Activated naive CD8-positive, alpha-beta T cell (primary cell): ENCODE measurements around the gene BBX.
A peak's percentile ranks its signal among the peaks of the same experiment; 100 is the strongest.

ENCODE experiments used
- H3K27ac Mint-ChIP-seq: one replicate; pipeline ENCODE4 v1.8.0; 2021; ENCODE audit warnings: mixed read lengths
- H3K27me3 Mint-ChIP-seq: one replicate; pipeline ENCODE4 v1.8.0; 2021; ENCODE audit warnings: mixed read lengths
- H3K36me3 Mint-ChIP-seq: one replicate; pipeline ENCODE4 v1.8.0; 2021; ENCODE audit warnings: mixed read lengths
- H3K4me1 Mint-ChIP-seq: one replicate; pipeline ENCODE4 v1.8.0; 2021; ENCODE audit warnings: low read depth, mixed read lengths
- H3K4me3 Mint-ChIP-seq: one replicate; pipeline ENCODE4 v1.8.0; 2021; ENCODE audit warnings: mild to moderate bottlenecking, mixed read lengths
- H3K9me3 Mint-ChIP-seq: one replicate; pipeline ENCODE4 v1.8.0; 2021; ENCODE audit warnings: low read depth, mixed read lengths

The BBX gene

DNA sequence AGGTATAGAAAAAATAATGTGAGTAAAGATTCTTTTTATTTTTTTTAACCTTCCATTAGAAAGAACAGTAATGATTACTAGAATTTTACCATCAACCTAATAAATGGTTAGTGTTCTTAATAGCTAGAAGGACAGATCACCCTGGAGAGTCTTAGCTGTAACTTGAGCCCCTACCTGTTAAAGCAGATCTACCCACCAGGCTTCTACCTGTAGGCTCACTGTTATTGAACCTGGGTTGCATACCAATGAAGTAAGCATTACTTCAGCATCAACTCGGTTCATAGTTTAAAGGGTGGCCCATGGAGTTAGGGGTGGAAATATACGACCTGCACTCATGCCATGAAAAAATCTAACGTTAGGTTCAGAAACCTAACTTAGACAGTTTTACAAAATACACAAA, 280.4 kb downstream of the BBX start:
- no peak overlapping the region for H3K27ac Mint-ChIP-seq
- no peaks in the 10 kb centered on the region for H3K4me1 Mint-ChIP-seq

DNA sequence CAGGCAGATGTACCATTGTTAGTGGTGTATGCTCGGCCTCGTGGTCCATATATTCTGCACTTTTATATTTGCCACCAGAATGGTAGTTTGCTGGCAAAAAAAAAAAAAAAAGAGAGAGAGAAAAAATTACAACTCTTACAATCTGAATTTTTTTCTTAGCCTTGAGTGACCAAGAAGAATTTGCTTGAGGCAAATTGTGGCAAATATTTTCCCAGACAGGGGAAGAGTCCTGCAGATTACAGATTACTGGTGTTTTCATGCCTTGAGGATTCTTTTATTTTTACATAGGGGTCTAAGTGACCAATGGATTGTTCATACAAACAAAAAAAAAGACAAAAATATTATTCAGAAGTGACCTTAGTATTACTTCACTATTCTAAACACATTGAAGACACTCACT, 283.3 kb downstream of the BBX start:
- H3K4me1 Mint-ChIP-seq: peaks cover 6% of the 10 kb centered on the region
- no peaks in the 10 kb centered on the region for H3K27me3 Mint-ChIP-seq
- peaks cover 9% of the 10 kb centered on the region for H3K36me3 Mint-ChIP-seq
- H3K9me3 Mint-ChIP-seq: no peaks in the 10 kb centered on the region
- no peak overlapping the region for H3K4me3 Mint-ChIP-seq
- H3K27ac Mint-ChIP-seq: no peak overlapping the region

More for the DNA sequence above, 280.4 kb downstream of the BBX start:
- no peaks in the 10 kb centered on the region for H3K27me3 Mint-ChIP-seq
- no peaks in the 10 kb centered on the region for H3K9me3 Mint-ChIP-seq
- H3K36me3 Mint-ChIP-seq: peaks cover 11% of the 10 kb centered on the region
- no peak overlapping the region for H3K4me3 Mint-ChIP-seq

DNA sequence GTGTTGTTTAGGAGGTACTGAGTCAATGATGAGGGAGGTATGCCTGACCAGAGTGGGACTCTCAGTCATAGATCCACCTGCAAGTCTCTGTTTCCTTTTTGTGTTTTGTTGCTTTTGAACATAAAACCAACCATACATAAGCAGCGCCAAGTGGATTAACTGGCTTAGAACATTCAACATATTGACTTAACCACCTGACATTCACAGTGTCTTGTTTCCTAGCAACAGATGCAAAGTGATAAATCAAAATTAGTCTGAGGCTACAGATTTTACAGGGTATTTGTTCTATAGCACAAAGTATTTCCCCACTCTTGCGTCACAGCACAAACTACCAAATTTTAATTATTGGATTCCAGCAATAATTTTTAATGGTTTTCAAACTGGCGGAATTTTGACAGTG, 283.8 kb downstream of the BBX start:
- H3K36me3 Mint-ChIP-seq: peaks cover 8% of the 10 kb centered on the region
- H3K9me3 Mint-ChIP-seq: no peaks in the 10 kb centered on the region
- H3K27ac Mint-ChIP-seq: no peak overlapping the region
- no peaks in the 10 kb centered on the region for H3K27me3 Mint-ChIP-seq
- peaks cover 6% of the 10 kb centered on the region for H3K4me1 Mint-ChIP-seq
- H3K4me3 Mint-ChIP-seq: no peak overlapping the region

DNA sequence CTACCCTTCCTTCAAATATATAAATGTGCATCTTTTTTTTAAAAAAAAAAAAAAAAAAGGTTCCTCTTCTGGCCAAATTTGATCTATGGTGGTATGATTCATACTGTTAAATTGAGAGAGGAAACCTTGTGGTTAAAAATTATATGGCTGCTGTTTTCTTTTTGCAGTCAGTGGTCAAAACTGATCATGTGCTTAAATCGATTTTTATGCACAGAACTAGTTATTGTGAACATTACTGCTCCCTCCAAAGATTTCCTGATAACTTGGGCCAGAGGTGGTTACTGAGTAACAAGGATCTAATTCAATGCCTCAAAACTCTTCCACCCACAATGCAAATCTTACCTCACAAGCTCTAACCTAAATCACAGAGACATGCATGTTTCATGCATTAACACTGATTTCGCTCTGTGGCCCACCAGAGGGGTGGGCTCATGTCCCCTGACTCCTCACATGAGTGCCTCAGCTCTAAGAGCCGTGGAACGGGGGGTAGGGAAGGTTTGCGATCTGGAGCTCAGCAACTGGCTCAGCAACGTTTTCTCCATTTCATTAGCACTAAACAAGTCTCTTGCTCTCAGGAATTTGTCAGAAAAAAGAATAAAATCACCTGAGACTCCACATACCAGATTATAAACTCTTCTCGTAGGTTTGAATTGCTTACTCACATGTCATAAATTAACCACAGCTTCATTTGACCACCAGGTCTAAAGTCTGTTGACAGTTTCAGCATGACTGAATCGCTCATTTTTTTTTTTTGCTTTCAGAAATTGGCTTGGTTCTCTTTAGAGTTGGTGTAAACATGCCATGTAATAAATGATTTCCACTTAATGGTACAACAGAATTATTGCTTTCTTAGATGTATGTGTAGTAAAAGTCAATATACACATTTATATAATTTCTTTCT, 287.7 kb downstream of the BBX start:
- Mint-ChIP-seq H3K27me3 (no peaks in the 10 kb centered on the region), H3K9me3 (no peaks in the 10 kb centered on the region), H3K4me1 (peaks cover 6% of the 10 kb centered on the region), H3K27ac (no peak overlapping the region), H3K4me3 (no peak overlapping the region), H3K36me3 (peaks cover 4% of the 10 kb centered on the region)

- H3K4me1 Mint-ChIP-seq: peaks cover 6% of the 10 kb centered on the region
- no peaks in the 10 kb centered on the region for H3K9me3 Mint-ChIP-seq
- peaks cover 4% of the 10 kb centered on the region for H3K36me3 Mint-ChIP-seq
- H3K27me3 Mint-ChIP-seq: no peaks in the 10 kb centered on the region
- peak overlapping the region; percentile 7 for H3K27ac Mint-ChIP-seq
- no peak overlapping the region for H3K4me3 Mint-ChIP-seq
Measured at GRCh38 chr3:107813026-107813425, 290.3 kb downstream of the BBX start.

- H3K27me3 Mint-ChIP-seq: no peaks in the 10 kb centered on the region
- H3K4me1 Mint-ChIP-seq: no peaks in the 10 kb centered on the region
- no peak overlapping the region for H3K4me3 Mint-ChIP-seq
- no peaks in the 10 kb centered on the region for H3K9me3 Mint-ChIP-seq
- no peak overlapping the region for H3K27ac Mint-ChIP-seq
- H3K36me3 Mint-ChIP-seq: no peaks in the 10 kb centered on the region
Measured at GRCh38 chr3:107816107-107816506, 293.3 kb downstream of the BBX start.

DNA sequence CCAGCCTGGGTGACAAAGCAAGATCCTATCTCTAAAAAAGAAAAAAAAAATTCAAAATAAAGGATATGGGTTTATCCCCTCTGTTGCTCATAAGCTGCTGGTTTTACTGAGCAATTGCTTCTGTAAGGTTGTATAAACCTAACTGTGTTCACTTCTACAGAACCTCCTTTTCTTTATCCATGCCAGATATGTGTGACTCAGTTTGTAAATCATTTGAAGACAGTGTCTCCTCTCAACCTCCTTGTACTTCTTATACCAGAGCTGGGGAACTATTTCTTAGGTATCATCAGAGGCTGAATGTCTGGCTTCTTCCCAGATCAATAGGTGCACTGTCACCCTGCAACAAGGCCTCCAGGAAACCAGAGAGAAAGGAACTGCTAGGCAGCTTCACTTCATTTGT, 294.3 kb downstream of the BBX start:
- no peak overlapping the region for H3K27ac Mint-ChIP-seq
- no peak overlapping the region for H3K4me3 Mint-ChIP-seq
- no peaks in the 10 kb centered on the region for H3K9me3 Mint-ChIP-seq
- no peaks in the 10 kb centered on the region for H3K4me1 Mint-ChIP-seq
- H3K27me3 Mint-ChIP-seq: peaks cover 1% of the 10 kb centered on the region
- H3K36me3 Mint-ChIP-seq: no peaks in the 10 kb centered on the region

DNA sequence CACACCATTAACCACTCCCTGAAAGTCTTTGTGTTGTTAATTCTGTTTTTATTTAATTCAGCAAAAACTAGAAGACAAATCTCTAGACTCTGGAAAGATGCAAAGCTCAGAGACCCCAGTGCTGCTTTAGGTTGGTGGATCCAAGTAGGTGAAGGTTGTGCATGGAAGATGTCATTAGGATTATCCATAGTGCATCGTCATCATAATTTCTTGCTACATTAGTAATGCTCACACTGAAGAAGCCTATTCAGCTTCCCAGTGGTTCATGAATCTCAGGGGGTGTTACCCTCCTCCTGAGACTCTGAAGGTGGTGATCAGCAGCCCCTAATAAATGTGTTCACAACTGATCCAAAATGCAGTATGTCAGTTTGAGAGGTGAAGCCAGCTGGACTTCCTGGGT, 295.3 kb downstream of the BBX start:
- Mint-ChIP-seq H3K4me1 (no peaks in the 10 kb centered on the region), H3K27me3 (peaks cover 6% of the 10 kb centered on the region), H3K27ac (no peak overlapping the region), H3K36me3 (no peaks in the 10 kb centered on the region), H3K9me3 (no peaks in the 10 kb centered on the region), H3K4me3 (no peak overlapping the region)

DNA sequence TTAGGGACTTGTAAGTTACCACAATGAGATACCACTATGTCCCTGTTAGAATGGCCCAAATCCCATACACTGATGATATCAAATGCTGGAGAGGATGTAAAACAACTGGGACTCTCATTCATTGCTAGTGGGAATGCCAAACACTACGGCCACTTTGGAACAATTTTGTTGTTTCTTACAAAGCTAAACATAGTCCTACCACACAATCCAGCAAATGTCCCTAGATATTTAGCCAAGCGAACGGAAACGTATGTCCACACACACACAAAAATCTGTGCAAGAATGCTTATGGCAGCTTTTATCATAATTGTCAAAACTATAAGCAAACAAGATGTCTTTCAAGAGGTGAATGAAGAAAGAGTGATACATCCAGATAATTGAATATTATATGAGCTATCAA, 296.9 kb downstream of the BBX start:
- no peak overlapping the region for H3K4me3 Mint-ChIP-seq
- peaks cover 10% of the 10 kb centered on the region for H3K27me3 Mint-ChIP-seq
- peaks cover 2% of the 10 kb centered on the region for H3K36me3 Mint-ChIP-seq
- H3K4me1 Mint-ChIP-seq: no peaks in the 10 kb centered on the region
- no peak overlapping the region for H3K27ac Mint-ChIP-seq
- H3K9me3 Mint-ChIP-seq: no peaks in the 10 kb centered on the region

DNA sequence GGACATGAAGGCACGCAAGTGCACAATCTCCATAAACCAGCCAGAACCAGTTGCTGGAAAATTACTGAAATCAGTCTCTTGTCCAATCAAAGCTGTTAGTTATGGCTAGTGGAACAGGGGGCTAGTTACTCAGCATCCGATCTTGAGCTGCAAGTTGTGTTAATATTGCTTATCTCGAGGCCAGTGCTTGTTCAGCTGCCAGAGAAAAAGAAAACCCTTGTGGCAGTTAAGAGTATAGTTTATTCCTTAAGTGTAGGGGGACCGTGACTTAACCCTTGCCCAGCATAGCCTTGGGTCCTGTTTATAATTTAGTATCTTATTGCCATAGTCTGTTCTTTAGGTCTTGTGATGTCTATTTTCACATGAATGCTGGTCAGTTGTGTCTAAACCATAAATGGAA, 299.5 kb downstream of the BBX start:
- H3K9me3 Mint-ChIP-seq: no peaks in the 10 kb centered on the region
- H3K4me3 Mint-ChIP-seq: no peak overlapping the region
- H3K27ac Mint-ChIP-seq: no peak overlapping the region
- H3K4me1 Mint-ChIP-seq: no peaks in the 10 kb centered on the region
- peaks cover 10% of the 10 kb centered on the region for H3K27me3 Mint-ChIP-seq
- peaks cover 2% of the 10 kb centered on the region for H3K36me3 Mint-ChIP-seq

GRCh38 chr3:107824822-107825371, 302.1 kb downstream of the BBX start:
- Mint-ChIP-seq H3K27ac (no peak overlapping the region), H3K4me1 (no peaks in the 10 kb centered on the region), H3K36me3 (peaks cover 2% of the 10 kb centered on the region), H3K9me3 (no peaks in the 10 kb centered on the region), H3K4me3 (no peak overlapping the region), H3K27me3 (peaks cover 10% of the 10 kb centered on the region)

DNA sequence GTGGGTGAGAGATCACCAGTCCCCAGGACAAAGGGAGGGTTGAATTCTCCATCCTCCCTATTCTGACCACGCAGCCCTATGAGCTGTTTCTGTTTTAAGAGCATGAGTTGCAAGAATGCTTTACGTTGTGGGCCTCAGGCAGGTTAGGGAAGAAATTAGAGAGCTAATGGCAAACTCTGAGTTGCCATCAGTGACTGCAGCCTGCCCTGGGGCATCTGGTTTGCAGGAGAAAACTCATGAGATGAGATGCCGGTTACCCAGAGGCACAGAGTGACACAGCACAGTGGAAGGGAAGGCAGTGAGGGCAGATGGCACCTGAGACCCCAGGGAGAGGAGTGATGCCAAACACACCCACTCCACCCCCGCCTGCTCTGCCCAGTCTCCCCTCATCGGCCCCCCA, 302.8 kb downstream of the BBX start:
- Mint-ChIP-seq H3K27me3 (peaks cover 10% of the 10 kb centered on the region), H3K9me3 (no peaks in the 10 kb centered on the region), H3K4me1 (no peaks in the 10 kb centered on the region), H3K4me3 (no peak overlapping the region), H3K36me3 (peaks cover 2% of the 10 kb centered on the region), H3K27ac (no peak overlapping the region)

DNA sequence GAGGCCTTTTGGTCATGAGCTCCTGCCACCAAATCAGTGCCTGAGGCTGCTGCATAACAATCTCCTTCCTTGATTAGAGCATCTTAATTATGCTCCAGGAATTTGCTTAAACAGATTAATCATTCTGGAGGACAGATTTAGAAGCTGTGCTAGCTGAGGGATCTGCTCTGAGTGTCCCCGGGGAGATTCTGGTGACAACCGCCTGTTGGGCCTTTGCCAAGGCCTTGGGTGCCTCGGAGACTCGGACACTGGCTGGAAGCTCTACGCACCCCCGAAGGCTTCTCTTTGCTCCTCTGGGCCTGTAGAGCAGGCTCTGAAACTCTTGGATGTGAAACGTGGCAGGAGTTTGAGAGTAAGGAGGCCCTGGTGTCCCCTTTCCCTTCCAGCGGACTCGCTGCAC, 304.0 kb downstream of the BBX start:
- Mint-ChIP-seq H3K27ac (no peak overlapping the region), H3K4me3 (no peak overlapping the region)

DNA sequence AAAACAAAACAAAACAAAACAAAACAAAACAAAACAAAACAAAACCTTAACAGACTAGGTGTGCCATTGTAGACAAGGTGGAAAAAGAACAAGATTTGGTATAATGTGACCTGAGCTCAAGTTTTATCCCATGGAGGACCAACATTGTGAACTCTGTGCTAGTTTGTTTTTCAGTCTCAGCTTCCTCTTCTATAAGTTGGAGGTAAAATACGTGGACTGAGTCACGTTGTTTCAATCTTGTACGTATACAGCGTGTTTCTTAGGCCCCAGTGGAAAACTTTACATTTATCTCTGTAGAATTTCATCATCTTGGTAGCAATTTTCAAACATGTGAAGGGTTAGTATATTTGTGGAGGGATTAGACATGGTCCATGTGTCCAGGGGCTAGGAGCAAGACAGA, 306.4 kb downstream of the BBX start:
- no peaks in the 10 kb centered on the region for H3K36me3 Mint-ChIP-seq
- no peak overlapping the region for H3K27ac Mint-ChIP-seq
- H3K4me1 Mint-ChIP-seq: no peaks in the 10 kb centered on the region
- peaks cover 3% of the 10 kb centered on the region for H3K27me3 Mint-ChIP-seq
- no peak overlapping the region for H3K4me3 Mint-ChIP-seq
- no peaks in the 10 kb centered on the region for H3K9me3 Mint-ChIP-seq

More for the DNA sequence above, 304.0 kb downstream of the BBX start:
- Mint-ChIP-seq H3K27me3 (peaks cover 9% of the 10 kb centered on the region), H3K9me3 (no peaks in the 10 kb centered on the region), H3K4me1 (no peaks in the 10 kb centered on the region), H3K36me3 (peaks cover 2% of the 10 kb centered on the region)

DNA sequence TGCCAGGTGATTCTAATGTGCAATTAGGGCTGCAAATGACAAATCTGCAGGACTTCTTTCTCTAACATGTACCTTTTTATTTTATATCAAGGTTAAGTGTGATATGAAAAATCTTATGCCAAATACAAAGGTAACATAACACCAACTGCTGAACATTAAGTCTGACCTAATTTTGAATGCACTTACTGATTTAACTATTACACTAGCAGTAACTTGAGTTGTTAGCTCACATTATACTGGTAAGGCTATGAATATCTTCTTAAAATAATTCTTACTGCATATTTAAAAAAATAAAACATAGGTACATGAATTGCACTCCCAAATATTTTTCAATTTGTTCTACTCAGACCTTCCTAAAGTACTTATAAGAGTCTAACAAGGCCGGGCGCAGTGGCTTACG, 308.8 kb downstream of the BBX start:
- Mint-ChIP-seq H3K4me3 (no peak overlapping the region), H3K4me1 (no peaks in the 10 kb centered on the region), H3K27me3 (no peaks in the 10 kb centered on the region), H3K27ac (no peak overlapping the region), H3K36me3 (no peaks in the 10 kb centered on the region), H3K9me3 (no peaks in the 10 kb centered on the region)

DNA sequence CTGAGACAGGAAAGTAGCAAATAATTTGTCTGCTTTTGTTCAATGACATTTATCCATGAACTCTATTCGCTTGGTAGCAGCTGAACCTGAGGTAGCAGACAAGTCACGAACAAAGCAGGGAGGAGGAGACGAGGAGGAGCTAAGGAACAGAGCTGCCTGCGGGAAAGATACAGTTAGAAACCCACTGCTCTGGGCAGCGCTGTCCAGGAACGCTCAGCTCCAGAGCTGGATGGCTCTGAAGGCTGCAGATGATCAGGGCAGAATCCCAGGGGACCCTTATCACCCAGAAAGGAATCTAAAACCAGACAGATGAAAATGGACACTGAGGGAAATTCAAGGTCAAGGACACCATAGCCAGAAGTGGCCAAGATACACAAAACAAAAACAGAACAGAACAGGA, 310.3 kb downstream of the BBX start:
- no peak overlapping the region for H3K27ac Mint-ChIP-seq
- H3K27me3 Mint-ChIP-seq: no peaks in the 10 kb centered on the region
- no peaks in the 10 kb centered on the region for H3K36me3 Mint-ChIP-seq
- no peaks in the 10 kb centered on the region for H3K4me1 Mint-ChIP-seq
- H3K9me3 Mint-ChIP-seq: no peaks in the 10 kb centered on the region
- H3K4me3 Mint-ChIP-seq: no peak overlapping the region
